Measurements from ENCODE around the gene SLC25A44. TPM values are rescaled to one million over a fixed set of nuclear protein-coding genes. Genes with fewer than 3 reads are reported as not detected.
"Not testable (repeated sequence)": the region's sequence is repeated elsewhere in the genome, so short reads cannot be mapped to it uniquely, and the experiment has no call there.

Gene SLC25A44
- total RNA-seq, 4 donors from 2014 or later, result 9.6 to 19.9 (median 18.9) TPM

GRCh38 chr1:156180471-156180870 is 13.4 kb upstream of the SLC25A44 start:
- WGBS, 2 donors (ENCODE audit: low coverage in 1 of 2), result 93% methylated on average over 3 of the region's 3 CpGs; no CpG with 5 or more reads in 1 of the 2 donors
- Histone ChIP-seq H3K9me3 (no peaks in the 10 kb centered on the region), H3K4me3 (no peak overlapping the region), H3K27me3 (no peaks in the 10 kb centered on the region), H3K36me3 (no peaks in the 10 kb centered on the region), H3K4me1 (peaks cover 0 to 6% (median 2%) of the 10 kb centered on the region in 4 donors), H3K27ac (no peak overlapping the region)
- TF ChIP-seq CTCF (IDR thresholded peaks at IDR 0.05), result no peak
- no peak for TF ChIP-seq POLR2AphosphoS5 (IDR thresholded peaks at IDR 0.05)
- TF ChIP-seq EP300 (IDR thresholded peaks at IDR 0.05; ENCODE audit: low read depth), result no peak
- TF ChIP-seq POLR2A (IDR thresholded peaks at IDR 0.05), result no peak
- in situ Hi-C loops (cut with MboI; ENCODE audit: low pct_ligation_motif_present in 1 of 4, low pct_unique_long_range_greater_than_20kb in 1 of 4, low sequenced_read_pairs in 3 of 4), result no loop called here
- DNase-seq, result no peak
- intact Hi-C loops (cut with DNase I; ENCODE audit: low total_unique reads), result loop anchor here (10.0 kb wide), 1 partner anchor 1986 kb away; the partner anchor contains the start of gene TPM3

DNA sequence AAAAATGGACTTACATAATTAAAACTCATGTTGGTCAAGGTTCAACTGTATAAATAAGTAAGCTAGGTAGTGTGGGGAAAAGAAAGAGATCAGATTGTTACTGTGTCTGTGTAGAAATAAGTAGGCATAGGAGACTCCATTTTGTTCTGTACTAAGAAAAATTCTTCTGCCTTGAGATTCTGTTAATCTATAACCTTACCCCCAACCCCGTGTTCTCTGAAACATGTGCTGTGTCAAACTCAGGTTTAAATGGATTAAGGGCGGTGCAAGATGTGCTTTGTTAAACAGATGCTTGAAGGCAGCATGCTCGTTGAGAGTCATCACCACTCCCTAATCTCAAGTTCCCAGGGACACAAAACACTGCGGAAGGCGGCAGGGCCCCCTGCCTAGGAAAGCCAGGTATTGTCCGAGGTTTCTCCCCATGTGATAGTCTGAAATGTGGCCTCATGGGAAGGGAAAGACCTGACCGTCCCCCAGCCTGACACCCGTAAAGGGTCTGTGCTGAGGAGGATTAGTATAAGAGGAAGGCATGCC is 12.4 kb upstream of the SLC25A44 start:
- DNase-seq; H3K9me3 ChIP-seq; H3K36me3 ChIP-seq; H3K27me3 ChIP-seq; H3K4me3 ChIP-seq; in situ Hi-C loops (cut with MboI; ENCODE audit: low pct_ligation_motif_present in 1 of 4, low pct_unique_long_range_greater_than_20kb in 1 of 4, low sequenced_read_pairs in 3 of 4); H3K4me1 ChIP-seq; H3K27ac ChIP-seq: not testable (repeated sequence)
- 41 to 50% methylated on average over 2 to 8 of the region's 8 CpGs for WGBS, 2 donors (ENCODE audit: low coverage in 1 of 2)
- intact Hi-C loops (cut with DNase I; ENCODE audit: low total_unique reads), result loop anchor here (10.0 kb wide), 1 partner anchor 1987 kb away; the partner anchor contains the start of gene TPM3

- H3K27me3 ChIP-seq; H3K4me3 ChIP-seq; H3K27ac ChIP-seq; DNase-seq; H3K4me1 ChIP-seq; H3K36me3 ChIP-seq; in situ Hi-C loops (cut with MboI; ENCODE audit: low pct_ligation_motif_present in 1 of 4, low pct_unique_long_range_greater_than_20kb in 1 of 4, low sequenced_read_pairs in 3 of 4); H3K9me3 ChIP-seq: not testable (repeated sequence)
- 83 to 88% methylated on average over 9 to 12 of the region's 12 CpGs for WGBS, 2 donors (ENCODE audit: low coverage in 1 of 2)
- intact Hi-C loops (cut with DNase I; ENCODE audit: low total_unique reads), result loop anchor here (10.0 kb wide), 1 partner anchor 1987 kb away; the partner anchor contains the start of gene TPM3
Observed at GRCh38 chr1:156182010-156182779, 11.7 kb upstream of the SLC25A44 start.

GRCh38 chr1:156186347-156187177 is 7.3 kb upstream of the SLC25A44 start:
- 91 to 94% methylated on average over 2 of the region's 2 CpGs for WGBS, 2 donors (ENCODE audit: low coverage in 1 of 2)
- H3K4me1 ChIP-seq; DNase-seq; H3K27me3 ChIP-seq; H3K36me3 ChIP-seq; H3K9me3 ChIP-seq; H3K4me3 ChIP-seq; H3K27ac ChIP-seq; in situ Hi-C loops (cut with MboI; ENCODE audit: low pct_ligation_motif_present in 1 of 4, low pct_unique_long_range_greater_than_20kb in 1 of 4, low sequenced_read_pairs in 3 of 4): not testable (repeated sequence)
- intact Hi-C loops (cut with DNase I; ENCODE audit: low total_unique reads), result loop anchor here (10.0 kb wide), 1 partner anchor 1992 kb away; the partner anchor contains the start of gene TPM3

DNA sequence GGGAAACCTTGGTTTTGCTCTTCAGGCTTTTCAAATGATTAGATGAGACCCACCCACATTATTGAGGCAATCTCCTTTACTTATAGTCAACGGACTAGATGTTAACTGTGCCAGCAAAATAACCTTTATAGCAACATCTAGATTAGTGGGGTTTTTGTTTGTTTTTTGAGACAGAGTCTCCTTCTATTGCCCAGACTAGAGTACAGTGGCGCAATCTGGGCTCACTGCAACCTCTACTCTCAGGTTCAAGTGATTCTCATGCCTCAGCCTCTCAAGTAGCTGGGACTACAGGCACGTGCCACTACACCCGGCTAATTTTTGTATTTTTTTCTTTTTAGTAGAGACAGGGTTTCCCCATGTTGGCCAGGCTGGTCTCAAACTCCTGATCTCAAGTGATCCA is 3.6 kb upstream of the SLC25A44 start:
- H3K36me3 ChIP-seq; in situ Hi-C loops (cut with MboI; ENCODE audit: low pct_ligation_motif_present in 1 of 4, low pct_unique_long_range_greater_than_20kb in 1 of 4, low sequenced_read_pairs in 3 of 4); intact Hi-C loops (cut with DNase I; ENCODE audit: low total_unique reads); H3K27me3 ChIP-seq; H3K4me3 ChIP-seq; DNase-seq; H3K9me3 ChIP-seq: not testable (repeated sequence)
- 40 to 58% methylated on average over 1 to 4 of the region's 4 CpGs for WGBS, 2 donors (ENCODE audit: low coverage in 1 of 2)
- Histone ChIP-seq H3K27ac (peak overlapping the region in 3 of 4 donors; percentile 9 to 21 (median 19)), H3K4me1 (peaks cover 4 to 17% (median 11%) of the 10 kb centered on the region in 4 donors)
